ENCODE data around the gene EHD1.

The EHD1 gene

GRCh38 chr11:64888729-64889511 is 10.5 kb upstream of the EHD1 start:
- DNase-seq = no peak

GRCh38 chr11:64888406-64888728 is 9.9 kb upstream of the EHD1 start:
- no peak for DNase-seq

- DNase-seq = peak; percentile 86
These were observed 9.5 kb upstream of the EHD1 start for GRCh38 chr11:64887757-64888405.

GRCh38 chr11:64887234-64887756 is 8.9 kb upstream of the EHD1 start:
- no peak for DNase-seq

- no peak for DNase-seq
These were observed 7.2 kb upstream of the EHD1 start for GRCh38 chr11:64885367-64886286.

- DNase-seq = no peak
These were observed 5.6 kb upstream of the EHD1 start for GRCh38 chr11:64884019-64884418.

GRCh38 chr11:64883575-64883974 is 5.2 kb upstream of the EHD1 start:
- no peak for DNase-seq

- DNase-seq = no peak
These were observed 3.8 kb upstream of the EHD1 start for GRCh38 chr11:64882243-64882642.

- DNase-seq = no peak
These were observed 3.1 kb upstream of the EHD1 start for GRCh38 chr11:64881476-64881875.

- no peak for DNase-seq
These were observed 2.0 kb upstream of the EHD1 start for GRCh38 chr11:64880240-64881001.

GRCh38 chr11:64879244-64879900 is 951 bp upstream of the EHD1 start:
- no peak for DNase-seq

GRCh38 chr11:64878223-64878493 is 263 bp downstream of the EHD1 start:
- no peak for DNase-seq

GRCh38 chr11:64877390-64878222 is 815 bp downstream of the EHD1 start:
- DNase-seq = no peak

GRCh38 chr11:64876835-64877341 is 1.5 kb downstream of the EHD1 start:
- no peak for DNase-seq

- DNase-seq = no peak
These were observed 2.1 kb downstream of the EHD1 start for GRCh38 chr11:64876229-64876750.

GRCh38 chr11:64875369-64876228 is 2.8 kb downstream of the EHD1 start:
- DNase-seq = no peak

GRCh38 chr11:64874308-64875240 is 3.8 kb downstream of the EHD1 start:
- peak; percentile 55 for DNase-seq

GRCh38 chr11:64872790-64873488 is 5.5 kb downstream of the EHD1 start:
- no peak for DNase-seq
